SJSA1 (cell line): ENCODE data around the gene TYRP1. TPM values are rescaled to one million over a fixed set of nuclear protein-coding genes. Genes with fewer than 3 reads are reported as not detected.

ENCODE experiments used
- DNase-seq, 2 experiments: peaks; one replicate each; pipeline ENCODE4 v3.0.0-alpha.2; 2015 to 2020; ENCODE audit warnings: low spot score in 2 of 2, low read depth in 1 of 2
- H3K27ac ChIP-seq: fragments of 250-450 bp; sonication (Bioruptor Pico); 2 replicates; pipeline ENCODE4 v1.5.1; 2020; ENCODE audit warnings: mild to moderate bottlenecking, moderate library complexity
- H3K27me3 ChIP-seq: fragments of 250-450 bp; sonication (Bioruptor Pico); replicated peaks from 2 replicates; pipeline ENCODE4 v1.5.1; 2020; ENCODE audit warnings: mild to moderate bottlenecking, moderate library complexity
- H3K36me3 ChIP-seq: fragments of 250-450 bp; sonication (Bioruptor Pico); 2 replicates; pipeline ENCODE4 v1.5.1; 2020; ENCODE audit warnings: mild to moderate bottlenecking
- H3K4me1 ChIP-seq: fragments of 250-450 bp; sonication (Bioruptor Pico); replicated peaks from 2 replicates; pipeline ENCODE4 v1.6.1; 2021; ENCODE audit warnings: mild to moderate bottlenecking
- H3K4me3 ChIP-seq: fragments of 250-450 bp; sonication (Bioruptor Pico); 2 replicates; pipeline ENCODE4 v1.5.1; 2020; ENCODE audit warnings: mild to moderate bottlenecking
- H3K9me3 ChIP-seq: fragments of 250-450 bp; sonication (Bioruptor Pico); replicated peaks from 2 replicates; pipeline ENCODE4 v1.5.1; 2020; ENCODE audit warnings: mild to moderate bottlenecking
- total RNA-seq: library from RNA; depleted of rRNA; stranded (reverse); fragments of >200 nt; shearing (Covaris generic); gene quantifications from 2 replicates; pipeline ENCODE4 v1.2.3, GENCODE V29; 2014; rRNA removed

The TYRP1 gene, protein sequence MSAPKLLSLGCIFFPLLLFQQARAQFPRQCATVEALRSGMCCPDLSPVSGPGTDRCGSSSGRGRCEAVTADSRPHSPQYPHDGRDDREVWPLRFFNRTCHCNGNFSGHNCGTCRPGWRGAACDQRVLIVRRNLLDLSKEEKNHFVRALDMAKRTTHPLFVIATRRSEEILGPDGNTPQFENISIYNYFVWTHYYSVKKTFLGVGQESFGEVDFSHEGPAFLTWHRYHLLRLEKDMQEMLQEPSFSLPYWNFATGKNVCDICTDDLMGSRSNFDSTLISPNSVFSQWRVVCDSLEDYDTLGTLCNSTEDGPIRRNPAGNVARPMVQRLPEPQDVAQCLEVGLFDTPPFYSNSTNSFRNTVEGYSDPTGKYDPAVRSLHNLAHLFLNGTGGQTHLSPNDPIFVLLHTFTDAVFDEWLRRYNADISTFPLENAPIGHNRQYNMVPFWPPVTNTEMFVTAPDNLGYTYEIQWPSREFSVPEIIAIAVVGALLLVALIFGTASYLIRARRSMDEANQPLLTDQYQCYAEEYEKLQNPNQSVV
- total RNA-seq = 0.03 and 2.5 TPM in 2 replicates

DNA sequence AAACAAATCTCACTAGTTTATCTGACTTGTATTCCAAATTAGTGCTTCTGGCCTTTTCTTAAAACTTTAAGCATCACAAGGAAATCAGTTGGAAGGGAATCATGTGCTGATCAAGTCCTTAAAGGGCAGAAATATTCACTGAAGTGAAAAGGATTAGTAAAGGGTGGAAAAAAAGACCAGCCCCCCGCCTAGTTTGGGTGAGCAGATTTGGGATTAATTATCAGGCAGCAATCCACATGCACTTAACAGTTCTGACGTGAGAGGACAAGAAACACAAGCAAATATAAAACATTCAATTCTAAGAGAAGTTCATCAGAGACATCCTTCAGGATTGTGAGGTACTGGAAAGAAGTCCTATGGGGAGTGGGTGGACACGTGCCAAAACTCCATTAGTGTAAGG is at the start of gene TYRP1:
Gene TYRP1 (plus strand): TSS at position 245 of the 400 bp plus-strand sequence. CDS start 612 bp downstream, outside the sequence.
- H3K4me3 ChIP-seq = no peak within 1 kb of the TSS
- no peak for DNase-seq
- no peaks in the 10 kb centered on the region for H3K9me3 ChIP-seq
- no peak within 1 kb of the TSS for H3K27ac ChIP-seq
- H3K4me1 ChIP-seq = peaks cover 9% of the 10 kb centered on the region
- no peaks in the 10 kb centered on the region for H3K36me3 ChIP-seq
- no peaks in the 10 kb centered on the region for H3K27me3 ChIP-seq

DNA sequence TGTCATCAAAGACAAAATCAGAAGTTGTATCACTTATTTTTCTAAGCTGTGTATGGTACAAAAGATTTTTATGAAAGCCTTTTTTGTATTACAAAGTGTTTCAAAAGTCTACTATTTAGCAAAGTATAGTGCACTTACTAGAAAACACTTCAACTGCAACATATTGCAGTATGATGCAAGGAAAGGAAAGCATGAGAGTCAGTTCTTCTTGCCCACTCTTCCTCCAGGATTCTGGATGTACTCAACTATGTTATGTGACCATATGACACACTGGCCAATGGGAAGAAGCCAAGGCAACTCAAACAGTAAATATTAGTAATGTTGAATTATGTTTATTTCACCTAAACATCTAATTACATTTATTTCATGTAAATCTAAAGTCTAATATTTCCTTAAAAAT is 49.5 kb upstream of the TYRP1 start:
- no peak overlapping the region for H3K4me3 ChIP-seq
- H3K27ac ChIP-seq = no peak overlapping the region
- H3K4me1 ChIP-seq = no peaks in the 10 kb centered on the region
- no peaks in the 10 kb centered on the region for H3K27me3 ChIP-seq
- no peaks in the 10 kb centered on the region for H3K36me3 ChIP-seq
- no peaks in the 10 kb centered on the region for H3K9me3 ChIP-seq
- DNase-seq = no peak

DNA sequence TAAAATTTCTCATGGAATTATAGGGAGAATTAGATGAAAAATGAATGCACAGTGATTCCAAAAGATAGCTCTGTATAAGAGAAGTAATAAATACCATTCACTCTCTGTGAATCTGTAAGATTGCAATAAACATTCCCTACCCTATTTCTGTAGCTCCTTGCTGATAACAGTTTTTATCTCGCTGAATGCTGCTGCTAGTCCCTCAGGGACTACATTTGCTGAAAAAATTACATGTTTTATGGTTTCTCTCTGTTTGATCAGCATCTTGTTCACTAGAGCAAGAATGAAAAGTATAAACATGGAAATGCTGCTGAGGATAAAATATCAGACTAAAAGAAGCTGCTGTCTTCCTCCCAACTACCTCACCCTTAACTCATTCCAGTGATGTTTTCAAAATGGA is 44.3 kb upstream of the TYRP1 start:
- H3K27me3 ChIP-seq = no peaks in the 10 kb centered on the region
- no peak overlapping the region for H3K27ac ChIP-seq
- H3K9me3 ChIP-seq = no peaks in the 10 kb centered on the region
- no peaks in the 10 kb centered on the region for H3K4me1 ChIP-seq
- H3K4me3 ChIP-seq = no peak overlapping the region
- DNase-seq = no peak
- no peaks in the 10 kb centered on the region for H3K36me3 ChIP-seq

DNA sequence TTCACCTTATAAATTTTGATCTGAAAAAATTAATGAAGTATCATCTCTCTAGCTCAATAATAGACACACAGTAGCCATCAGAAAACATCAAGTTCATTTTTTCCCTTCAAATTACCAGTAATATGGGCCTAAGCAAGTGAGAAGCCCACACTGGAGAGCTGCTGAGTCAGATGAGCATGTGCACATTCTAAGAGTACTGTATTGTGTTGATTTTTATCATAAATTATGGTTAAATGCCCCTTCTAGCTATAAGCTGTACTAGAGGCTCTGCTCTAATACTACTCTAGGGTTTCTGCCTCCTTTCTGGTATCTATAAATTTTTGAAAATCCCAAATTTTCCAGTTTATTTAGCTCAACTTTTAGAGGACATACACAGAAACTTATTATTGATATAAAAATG is 42.1 kb upstream of the TYRP1 start:
- Histone ChIP-seq H3K4me3 (no peak overlapping the region), H3K9me3 (no peaks in the 10 kb centered on the region), H3K27me3 (no peaks in the 10 kb centered on the region), H3K36me3 (no peaks in the 10 kb centered on the region), H3K27ac (no peak overlapping the region), H3K4me1 (no peaks in the 10 kb centered on the region)
- no peak for DNase-seq

DNA sequence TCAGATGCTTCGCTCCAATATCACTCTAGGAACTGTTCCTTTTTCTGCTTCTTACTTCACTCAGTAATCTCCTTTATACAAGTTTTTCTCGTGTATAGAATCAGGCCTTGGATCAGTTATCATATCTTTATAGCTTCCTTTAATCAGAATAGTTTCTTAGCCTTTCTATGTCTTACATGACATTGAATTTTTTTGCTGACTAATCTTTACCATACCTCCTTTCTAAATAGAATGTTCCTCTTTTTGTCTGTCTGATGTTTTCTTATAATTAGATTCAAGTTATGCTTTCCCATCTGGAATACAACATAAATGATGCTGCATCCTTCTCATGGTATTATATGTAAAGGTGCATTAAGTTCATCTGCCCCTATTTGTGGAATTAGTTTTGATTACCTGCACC is 40.2 kb upstream of the TYRP1 start:
- H3K27ac ChIP-seq = no peak overlapping the region
- H3K36me3 ChIP-seq = no peaks in the 10 kb centered on the region
- no peaks in the 10 kb centered on the region for H3K9me3 ChIP-seq
- DNase-seq = no peak
- no peak overlapping the region for H3K4me3 ChIP-seq
- H3K27me3 ChIP-seq = no peaks in the 10 kb centered on the region
- H3K4me1 ChIP-seq = no peaks in the 10 kb centered on the region

DNA sequence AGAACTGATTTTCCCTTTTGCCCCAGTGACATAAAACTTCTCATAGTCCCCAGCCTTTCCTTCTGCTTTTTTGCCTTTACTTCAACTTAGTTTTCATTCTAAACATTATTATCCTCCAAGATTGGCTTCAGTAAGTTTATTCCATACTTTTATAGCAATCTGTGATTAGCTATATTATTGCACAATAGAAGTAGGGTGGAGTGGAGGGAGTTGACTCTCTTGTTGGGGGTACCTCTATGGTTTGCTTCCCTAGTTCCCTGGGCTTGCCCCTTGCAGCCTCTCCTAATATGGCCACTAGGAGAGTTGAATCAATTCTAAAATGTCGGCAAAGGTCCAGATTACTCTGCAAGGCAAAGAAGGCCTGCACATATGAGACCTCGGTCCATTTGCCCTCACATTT is 36.4 kb upstream of the TYRP1 start:
- Histone ChIP-seq H3K4me1 (no peaks in the 10 kb centered on the region), H3K9me3 (no peaks in the 10 kb centered on the region), H3K4me3 (no peak overlapping the region), H3K27me3 (no peaks in the 10 kb centered on the region), H3K36me3 (no peaks in the 10 kb centered on the region), H3K27ac (no peak overlapping the region)
- DNase-seq = no peak

DNA sequence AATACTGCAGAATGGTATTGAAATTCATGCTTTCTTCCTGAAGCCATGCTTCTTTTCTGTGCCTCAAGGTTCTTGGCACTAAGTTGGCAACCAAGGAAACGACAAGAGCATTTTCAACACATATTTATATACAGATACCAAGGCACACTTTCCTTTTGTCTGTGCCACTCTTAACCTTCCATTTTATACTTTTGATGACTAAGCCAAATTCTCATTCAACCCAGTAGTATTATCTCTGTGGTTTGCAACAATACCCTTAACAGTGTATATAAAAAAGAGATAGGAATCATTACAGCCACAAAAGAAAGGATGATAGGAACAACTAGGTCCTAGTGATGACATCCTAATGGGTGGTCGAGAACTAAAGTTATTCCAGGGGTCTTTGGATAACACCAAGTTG is 36.0 kb upstream of the TYRP1 start:
- Histone ChIP-seq H3K9me3 (no peaks in the 10 kb centered on the region), H3K27ac (no peak overlapping the region), H3K36me3 (no peaks in the 10 kb centered on the region), H3K4me1 (no peaks in the 10 kb centered on the region), H3K27me3 (no peaks in the 10 kb centered on the region), H3K4me3 (no peak overlapping the region)
- no peak for DNase-seq

DNA sequence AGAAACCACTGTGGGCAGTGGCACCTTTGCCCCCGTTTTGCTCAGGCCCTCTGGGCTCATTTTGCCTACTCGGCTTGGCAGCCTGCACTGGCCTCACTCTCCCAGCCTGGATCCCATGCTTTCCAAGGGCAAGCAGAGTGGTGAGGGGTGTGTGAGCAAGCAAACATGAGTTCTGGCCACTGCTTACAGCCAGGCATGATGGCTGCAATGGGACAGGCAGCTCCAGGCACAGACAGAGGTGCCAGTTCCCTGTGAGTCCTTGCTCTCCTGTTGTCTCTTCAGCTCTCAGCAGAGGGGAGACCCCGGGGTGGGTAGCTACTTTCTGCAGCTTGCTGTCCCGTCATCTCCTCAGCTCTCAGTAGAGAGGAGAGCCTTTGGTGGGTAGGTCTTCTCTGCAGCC is 35.2 kb upstream of the TYRP1 start:
- no peak overlapping the region for H3K27ac ChIP-seq
- no peak for DNase-seq
- H3K4me1 ChIP-seq = no peaks in the 10 kb centered on the region
- H3K4me3 ChIP-seq = no peak overlapping the region
- H3K36me3 ChIP-seq = no peaks in the 10 kb centered on the region
- H3K9me3 ChIP-seq = no peaks in the 10 kb centered on the region
- no peaks in the 10 kb centered on the region for H3K27me3 ChIP-seq

DNA sequence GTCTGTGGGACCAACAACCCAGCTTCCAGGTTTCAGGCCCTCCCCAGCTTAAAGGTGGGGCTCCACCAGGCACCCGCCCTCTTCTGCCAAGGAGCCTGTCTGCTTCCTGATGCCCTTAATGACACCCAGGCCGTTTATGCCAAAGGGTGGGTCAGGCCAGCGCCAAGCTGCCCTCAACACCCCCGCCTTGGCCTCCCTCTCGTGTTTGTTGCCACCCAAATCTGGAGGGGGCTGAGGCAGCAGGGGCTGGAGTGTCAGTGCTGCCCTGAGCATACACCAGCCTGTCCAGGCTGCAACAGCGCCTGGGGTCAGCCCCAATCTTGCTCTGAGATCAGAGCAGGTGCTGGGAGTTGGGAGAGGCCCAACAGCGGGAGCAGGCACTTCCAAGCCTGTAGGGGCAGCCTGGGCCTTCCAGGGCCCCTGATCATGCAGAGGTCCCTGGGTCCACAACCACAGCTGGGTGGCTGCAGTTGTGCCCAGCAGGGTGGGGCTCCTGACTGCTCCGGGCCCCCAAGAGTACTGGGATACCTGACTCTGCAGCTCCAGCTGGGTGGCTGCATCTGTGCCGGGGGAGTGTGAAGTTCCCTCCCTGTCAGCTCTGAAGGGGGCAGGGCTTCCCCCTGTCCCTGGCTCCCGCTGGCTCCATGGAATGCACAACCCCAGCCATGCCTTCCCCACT is 34.5 kb upstream of the TYRP1 start:
- Histone ChIP-seq H3K4me3 (no peak overlapping the region), H3K27ac (no peak overlapping the region), H3K27me3 (no peaks in the 10 kb centered on the region), H3K4me1 (no peaks in the 10 kb centered on the region), H3K9me3 (no peaks in the 10 kb centered on the region), H3K36me3 (no peaks in the 10 kb centered on the region)
- DNase-seq = no peak

DNA sequence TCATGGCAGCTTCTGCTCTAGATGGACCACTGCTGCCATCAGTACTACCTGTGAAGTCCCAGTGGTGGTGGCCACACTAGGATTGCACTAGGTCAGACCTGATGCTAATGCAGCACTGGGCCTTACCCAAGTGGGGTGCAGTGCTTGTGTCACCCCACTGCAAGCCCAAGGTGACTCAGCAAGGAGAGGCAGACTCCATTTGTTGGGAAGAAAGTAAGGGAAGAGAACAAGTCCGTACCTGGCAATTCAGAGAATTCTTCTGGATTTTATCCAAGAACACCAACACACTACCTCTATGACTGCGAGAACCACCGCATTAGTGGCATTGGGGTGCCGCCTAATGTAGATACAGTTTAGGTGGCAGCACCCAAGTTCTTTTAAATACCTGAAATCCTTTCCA is 34.0 kb upstream of the TYRP1 start:
- H3K4me3 ChIP-seq = no peak overlapping the region
- no peak overlapping the region for H3K27ac ChIP-seq
- H3K36me3 ChIP-seq = no peaks in the 10 kb centered on the region
- no peaks in the 10 kb centered on the region for H3K9me3 ChIP-seq
- DNase-seq = no peak
- no peaks in the 10 kb centered on the region for H3K4me1 ChIP-seq
- H3K27me3 ChIP-seq = no peaks in the 10 kb centered on the region

DNA sequence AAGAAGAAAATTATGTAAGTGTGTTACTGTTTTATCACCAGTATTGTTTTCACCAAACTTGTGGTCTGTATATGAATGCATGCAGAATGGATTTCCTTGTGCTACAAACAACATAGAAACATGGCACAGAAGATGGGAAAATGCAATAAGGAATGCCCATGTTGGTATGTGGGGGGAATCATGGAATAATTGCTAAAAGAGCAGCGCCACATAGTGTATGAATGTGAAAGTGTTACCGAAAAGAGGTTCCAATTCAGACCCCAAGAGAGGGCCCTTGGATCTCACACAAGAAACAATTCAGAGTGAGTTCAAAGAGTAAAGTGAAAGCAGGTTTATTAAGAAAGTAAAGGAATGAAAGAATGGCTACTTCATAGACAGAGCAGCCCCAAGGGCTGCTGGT is 26.4 kb upstream of the TYRP1 start:
- no peak overlapping the region for H3K27ac ChIP-seq
- H3K4me1 ChIP-seq = no peaks in the 10 kb centered on the region
- H3K4me3 ChIP-seq = no peak overlapping the region
- H3K36me3 ChIP-seq = no peaks in the 10 kb centered on the region
- H3K9me3 ChIP-seq = no peaks in the 10 kb centered on the region
- H3K27me3 ChIP-seq = no peaks in the 10 kb centered on the region
- no peak for DNase-seq

DNA sequence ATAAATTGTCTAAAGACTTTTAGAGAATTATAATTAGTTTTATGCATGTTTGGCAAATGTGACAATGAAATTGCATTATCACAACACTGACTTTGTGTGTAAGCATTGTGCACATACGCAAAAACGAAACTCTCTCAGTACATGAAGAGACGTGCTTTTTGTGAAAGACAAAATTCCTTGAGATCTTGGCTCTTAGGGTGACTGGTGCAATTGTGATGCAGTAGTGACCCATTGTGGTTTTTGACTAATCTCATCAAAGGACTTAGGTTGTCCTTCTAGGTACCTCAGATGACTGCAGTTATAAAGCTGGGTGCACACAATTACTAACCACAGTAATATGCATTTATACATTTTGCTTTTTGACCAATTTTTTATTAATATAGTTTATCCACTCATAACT is 25.3 kb upstream of the TYRP1 start:
- no peak overlapping the region for H3K4me3 ChIP-seq
- H3K4me1 ChIP-seq = no peaks in the 10 kb centered on the region
- H3K27ac ChIP-seq = no peak overlapping the region
- no peaks in the 10 kb centered on the region for H3K36me3 ChIP-seq
- no peaks in the 10 kb centered on the region for H3K27me3 ChIP-seq
- no peaks in the 10 kb centered on the region for H3K9me3 ChIP-seq
- DNase-seq = no peak

DNA sequence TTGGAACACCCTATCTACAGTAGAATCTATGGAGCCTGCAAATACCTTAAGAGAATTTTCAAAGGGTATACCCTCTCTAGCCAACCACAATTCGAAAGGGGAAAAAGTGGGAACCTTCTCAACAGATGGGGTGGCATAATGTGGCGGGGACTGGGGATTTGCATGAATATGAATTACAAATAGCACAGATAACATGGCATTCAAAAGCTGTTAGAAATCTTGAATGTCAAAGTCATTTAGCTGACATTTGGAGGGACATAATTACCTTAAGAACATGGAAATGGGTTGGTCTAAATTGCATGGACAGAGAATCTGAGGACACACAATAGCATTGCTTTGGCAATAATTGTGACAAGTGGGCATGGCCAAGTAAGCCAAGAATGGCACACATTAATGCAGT is 23.2 kb upstream of the TYRP1 start:
- H3K27ac ChIP-seq = no peak overlapping the region
- H3K27me3 ChIP-seq = no peaks in the 10 kb centered on the region
- no peaks in the 10 kb centered on the region for H3K36me3 ChIP-seq

DNA sequence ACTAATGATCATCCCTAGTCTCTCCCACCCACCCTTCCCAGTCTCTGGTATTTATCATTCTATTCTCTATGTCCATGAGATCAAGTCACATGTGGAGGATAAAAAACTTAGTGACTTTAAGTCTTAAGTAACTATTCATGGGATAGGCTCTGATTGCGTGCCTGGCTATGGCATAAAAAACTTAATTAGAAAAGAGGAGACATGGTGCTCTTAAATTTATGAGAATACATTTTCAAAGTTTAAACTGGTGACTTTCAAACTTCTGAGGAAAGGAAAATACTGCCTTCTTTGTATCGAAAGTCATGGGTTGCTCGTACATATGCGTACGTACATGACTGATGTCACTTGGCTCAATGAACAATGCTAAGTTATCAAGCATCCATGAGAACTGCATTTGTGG is 18.2 kb upstream of the TYRP1 start:
- DNase-seq = no peak

More for the DNA sequence above, 23.2 kb upstream of the TYRP1 start:
- Histone ChIP-seq H3K4me1 (no peaks in the 10 kb centered on the region), H3K4me3 (no peak overlapping the region), H3K9me3 (no peaks in the 10 kb centered on the region)
- DNase-seq = no peak

More for the DNA sequence above, 18.2 kb upstream of the TYRP1 start:
- no peaks in the 10 kb centered on the region for H3K9me3 ChIP-seq
- H3K27me3 ChIP-seq = no peaks in the 10 kb centered on the region
- peaks cover 3% of the 10 kb centered on the region for H3K4me1 ChIP-seq
- no peaks in the 10 kb centered on the region for H3K36me3 ChIP-seq
- no peak overlapping the region for H3K27ac ChIP-seq
- H3K4me3 ChIP-seq = no peak overlapping the region
